ENCODE data around the gene SUSD1. TPM values are rescaled to one million over a fixed set of nuclear protein-coding genes. Genes with fewer than 3 reads are reported as not detected.

SUSD1 gene
- total and polyA plus RNA-seq, 10 donors, result 4.4 to 26.8 (median 20.2) TPM

GRCh38 chr9:112013266-112013665, 161.8 kb downstream of the SUSD1 start:
- intact Hi-C loops (cut with DNase I; ENCODE audit: low total_unique reads), result no loop called here
- WGBS, 5 donors, result 55 to 62% (median 57%) methylated on average over 3 of the region's 3 CpGs
- peaks cover 8 to 36% (median 23%) of the 10 kb centered on the region in 6 donors for H3K4me1 ChIP-seq
- no peak for DNase-seq
- no peaks in the 10 kb centered on the region for H3K27me3 ChIP-seq (replicated peaks in 1 of 7)
- no peak for TF ChIP-seq CTCF (IDR thresholded peaks at IDR 0.05 in 8 of 11, conservative IDR thresholded peaks at IDR 0.05 in 3 of 11)
- no peak for TF ChIP-seq POLR2AphosphoS5 (IDR thresholded peaks at IDR 0.05)
- TF ChIP-seq POLR2A (IDR thresholded peaks at IDR 0.05), result no peak
- H3K4me3 ChIP-seq, result no peak overlapping the region
- peak overlapping the region in 6 of 8 donors; percentile 57 to 71 (median 66) for H3K27ac ChIP-seq
- H3K9me3 ChIP-seq, result no peaks in the 10 kb centered on the region
- no peaks in the 10 kb centered on the region for H3K36me3 ChIP-seq

GRCh38 chr9:112012026-112012902, 162.8 kb downstream of the SUSD1 start:
- WGBS, 5 donors, result 59 to 70% (median 64%) methylated on average over 4 of the region's 4 CpGs
- intact Hi-C loops (cut with DNase I; ENCODE audit: low total_unique reads), result no loop called here
- Histone ChIP-seq H3K27ac (peak overlapping the region in 7 of 8 donors; percentile 37 to 71 (median 66)), H3K4me3 (no peak overlapping the region), H3K36me3 (no peaks in the 10 kb centered on the region), H3K4me1 (peaks cover 8 to 41% (median 23%) of the 10 kb centered on the region in 6 donors), H3K9me3 (no peaks in the 10 kb centered on the region), H3K27me3 (replicated peaks in 1 of 7) (no peaks in the 10 kb centered on the region)
- no peak for DNase-seq
- TF ChIP-seq POLR2A (IDR thresholded peaks at IDR 0.05), result no peak
- no peak for TF ChIP-seq POLR2AphosphoS5 (IDR thresholded peaks at IDR 0.05)
- no peak for TF ChIP-seq CTCF (IDR thresholded peaks at IDR 0.05 in 8 of 11, conservative IDR thresholded peaks at IDR 0.05 in 3 of 11)

GRCh38 chr9:112011051-112011620, 164.0 kb downstream of the SUSD1 start:
- Histone ChIP-seq H3K4me1 (peaks cover 8 to 52% (median 32%) of the 10 kb centered on the region in 6 donors), H3K9me3 (no peaks in the 10 kb centered on the region), H3K4me3 (no peak overlapping the region), H3K27ac (peak overlapping the region in 2 of 8 donors; percentile 57 to 66), H3K27me3 (replicated peaks in 1 of 7) (no peaks in the 10 kb centered on the region), H3K36me3 (no peaks in the 10 kb centered on the region)
- DNase-seq, result no peak
- WGBS, 5 donors, result 97 to 99% (median 99%) methylated on average over 3 of the region's 3 CpGs
- intact Hi-C loops (cut with DNase I; ENCODE audit: low total_unique reads), result no loop called here
- TF ChIP-seq POLR2AphosphoS5 (IDR thresholded peaks at IDR 0.05) (no peak), POLR2A (IDR thresholded peaks at IDR 0.05) (no peak), CTCF (IDR thresholded peaks at IDR 0.05 in 8 of 11, conservative IDR thresholded peaks at IDR 0.05 in 3 of 11) (no peak)

GRCh38 chr9:112010537-112010936, 164.6 kb downstream of the SUSD1 start:
- Histone ChIP-seq H3K9me3 (no peaks in the 10 kb centered on the region), H3K27me3 (replicated peaks in 1 of 7) (no peaks in the 10 kb centered on the region), H3K27ac (no peak overlapping the region), H3K4me1 (peaks cover 14 to 58% (median 38%) of the 10 kb centered on the region in 6 donors), H3K36me3 (no peaks in the 10 kb centered on the region), H3K4me3 (no peak overlapping the region)
- TF ChIP-seq POLR2A (IDR thresholded peaks at IDR 0.05) (no peak), POLR2AphosphoS5 (IDR thresholded peaks at IDR 0.05) (no peak), CTCF (IDR thresholded peaks at IDR 0.05 in 8 of 11, conservative IDR thresholded peaks at IDR 0.05 in 3 of 11) (no peak)
- intact Hi-C loops (cut with DNase I; ENCODE audit: low total_unique reads), result no loop called here
- no peak for DNase-seq

All from spleen (tissue), 11 donors.